Measurements from ENCODE around the gene RNF39. TPM values are rescaled to one million over a fixed set of nuclear protein-coding genes. Genes with fewer than 3 reads are reported as not detected.
"Not testable (repeated sequence)": the region's sequence is repeated elsewhere in the genome, so short reads cannot be mapped to it uniquely, and the experiment has no call there.

RNF39 gene, protein sequence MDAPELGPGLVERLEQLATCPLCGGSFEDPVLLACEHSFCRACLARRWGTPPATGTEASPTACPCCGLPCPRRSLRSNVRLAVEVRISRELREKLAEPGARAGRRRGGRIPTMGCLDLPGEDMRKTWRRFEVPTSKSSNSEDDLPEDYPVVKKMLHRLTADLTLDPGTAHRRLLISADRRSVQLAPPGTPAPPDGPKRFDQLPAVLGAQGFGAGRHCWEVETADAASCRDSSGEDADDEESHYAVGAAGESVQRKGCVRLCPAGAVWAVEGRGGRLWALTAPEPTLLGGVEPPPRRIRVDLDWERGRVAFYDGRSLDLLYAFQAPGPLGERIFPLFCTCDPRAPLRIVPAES
- not detected in 2 replicates for total RNA-seq

DNA sequence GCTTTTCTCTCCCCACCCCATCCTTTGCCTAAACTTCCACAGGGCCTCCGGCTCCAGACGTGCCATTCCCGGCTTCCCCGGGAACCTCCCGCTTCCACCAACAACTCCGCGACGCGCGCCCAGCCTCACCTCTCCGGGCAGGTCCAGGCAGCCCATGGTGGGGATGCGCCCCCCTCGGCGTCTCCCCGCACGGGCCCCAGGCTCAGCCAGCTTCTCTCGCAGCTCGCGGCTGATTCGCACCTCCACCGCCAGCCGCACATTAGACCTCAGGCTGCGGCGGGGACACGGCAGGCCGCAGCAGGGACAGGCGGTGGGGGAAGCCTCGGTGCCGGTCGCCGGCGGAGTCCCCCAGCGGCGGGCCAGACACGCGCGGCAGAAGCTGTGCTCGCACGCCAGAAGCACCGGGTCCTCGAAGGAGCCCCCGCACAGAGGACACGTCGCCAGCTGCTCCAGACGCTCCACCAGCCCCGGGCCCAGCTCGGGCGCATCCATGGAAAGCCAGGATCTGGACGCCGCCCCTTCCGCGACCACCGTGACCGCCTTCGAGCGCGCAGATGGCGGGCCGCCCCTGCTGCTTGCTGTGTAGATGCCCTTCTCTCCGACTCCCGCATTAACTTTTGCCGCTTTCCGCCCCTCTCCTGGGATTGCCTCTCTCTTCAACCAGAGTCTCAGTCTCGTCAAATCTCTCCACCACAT is at the start of gene RNF39:
Gene RNF39, minus strand, starts transcription at position 676 of the 696 bp plus-strand sequence. Its CDS starts 184 bp downstream, at position 492.
- DNase-seq (ENCODE audit: low read depth in 2 of 2) = no peak

DNA sequence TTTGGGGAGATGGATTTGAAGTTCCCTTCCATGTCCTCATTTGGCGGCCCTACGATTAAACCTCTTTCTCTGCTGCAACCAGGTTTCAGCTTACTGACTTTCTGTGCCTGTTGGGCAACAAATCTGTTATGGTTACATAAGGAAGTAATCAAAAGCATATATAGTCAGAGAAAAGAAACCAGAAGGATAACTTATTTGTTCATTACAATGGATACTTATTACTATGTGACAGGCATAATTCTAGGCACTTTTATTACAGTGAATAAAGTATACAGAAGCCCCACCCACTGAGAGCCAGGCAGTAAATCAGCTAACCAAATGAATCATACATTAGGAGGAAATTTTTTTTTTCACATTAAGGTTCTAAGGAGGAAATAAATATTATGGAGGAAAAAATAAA is 46.9 kb upstream of the RNF39 start:
- DNase-seq (ENCODE audit: low read depth in 2 of 2) = no peak

DNA sequence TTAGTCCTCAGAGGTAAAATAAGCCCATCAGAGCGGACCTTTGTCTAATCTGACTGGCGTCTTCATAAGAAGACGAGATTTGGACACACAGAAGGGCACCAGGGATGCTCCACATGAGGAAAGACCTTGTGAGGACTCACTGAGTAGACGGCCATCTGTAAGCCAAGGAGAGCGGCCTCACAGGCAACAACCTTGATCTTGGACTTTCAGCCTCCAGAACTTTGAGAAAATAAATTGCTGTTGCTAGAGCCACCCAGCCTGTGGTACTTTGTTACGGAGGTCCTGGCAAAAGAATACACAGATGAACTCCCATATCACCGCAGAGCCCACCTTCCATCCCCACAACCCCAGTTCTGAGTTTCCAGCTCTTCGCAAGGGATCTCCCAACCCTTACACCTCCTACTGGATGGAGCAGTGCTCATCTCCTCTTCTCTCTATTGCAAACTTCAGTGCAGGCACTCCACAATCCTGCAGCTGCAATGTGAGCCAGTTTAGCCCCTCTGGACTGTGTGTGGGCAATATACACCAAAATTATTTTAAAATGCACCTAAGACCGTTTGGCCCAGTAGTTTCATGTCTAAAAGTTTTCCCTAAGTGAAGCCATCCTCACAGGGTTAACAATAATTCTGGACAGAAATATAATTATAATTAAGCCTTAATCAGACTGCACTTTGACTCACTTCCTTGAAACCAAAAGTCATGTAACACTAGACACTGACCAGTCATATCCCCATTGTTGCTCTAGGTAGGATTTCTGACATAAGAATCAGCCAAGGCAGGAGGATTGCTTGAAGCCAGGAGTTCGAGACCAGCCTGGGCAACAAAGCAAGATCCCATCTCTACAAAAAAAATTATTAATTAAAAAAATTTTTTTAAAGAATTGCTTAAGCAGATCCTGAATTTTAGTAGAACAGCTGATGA is 46.1 kb upstream of the RNF39 start:
- no peak for DNase-seq (ENCODE audit: low read depth in 2 of 2)

DNA sequence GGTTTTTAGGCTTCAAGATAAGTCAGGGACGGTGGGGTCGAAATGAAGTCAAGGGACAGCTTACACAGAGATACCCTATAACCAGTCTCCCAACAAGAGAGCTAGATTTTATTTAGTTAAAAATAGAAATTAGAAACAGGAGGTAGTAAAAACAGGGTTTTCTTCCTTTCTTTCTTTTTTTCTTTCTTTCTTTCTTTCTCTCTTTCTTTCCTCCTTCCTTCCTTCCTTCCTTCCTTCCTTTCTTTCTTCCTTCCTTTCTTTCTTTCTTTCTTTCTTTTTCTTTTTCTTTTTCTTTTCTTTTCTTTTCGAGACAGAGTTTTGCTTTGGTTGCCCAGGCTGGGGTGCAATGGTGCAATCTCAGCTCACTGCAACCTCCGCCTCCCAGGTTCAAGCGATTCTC is 43.1 kb upstream of the RNF39 start:
- not testable (repeated sequence) for DNase-seq (ENCODE audit: low read depth in 2 of 2)

DNA sequence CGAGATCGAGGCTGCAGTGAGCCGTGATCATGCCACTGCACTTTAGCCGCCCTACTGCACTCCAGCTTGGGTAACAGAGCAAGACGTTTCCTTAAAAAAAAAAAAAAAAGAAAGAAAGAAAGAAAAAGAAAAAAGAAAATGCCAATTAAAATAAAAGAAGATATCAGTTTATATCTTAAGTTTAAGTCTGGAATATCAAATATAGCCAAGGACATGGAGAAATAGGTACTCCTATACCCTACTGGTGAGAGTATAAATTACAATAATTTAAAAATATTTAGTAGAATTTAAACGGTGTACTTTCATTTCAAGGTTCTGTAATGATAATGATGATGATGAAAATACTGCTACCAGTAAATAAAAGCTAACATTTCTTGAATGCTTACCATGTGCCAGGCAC is 41.2 kb upstream of the RNF39 start:
- no peak for DNase-seq (ENCODE audit: low read depth in 2 of 2)

DNA sequence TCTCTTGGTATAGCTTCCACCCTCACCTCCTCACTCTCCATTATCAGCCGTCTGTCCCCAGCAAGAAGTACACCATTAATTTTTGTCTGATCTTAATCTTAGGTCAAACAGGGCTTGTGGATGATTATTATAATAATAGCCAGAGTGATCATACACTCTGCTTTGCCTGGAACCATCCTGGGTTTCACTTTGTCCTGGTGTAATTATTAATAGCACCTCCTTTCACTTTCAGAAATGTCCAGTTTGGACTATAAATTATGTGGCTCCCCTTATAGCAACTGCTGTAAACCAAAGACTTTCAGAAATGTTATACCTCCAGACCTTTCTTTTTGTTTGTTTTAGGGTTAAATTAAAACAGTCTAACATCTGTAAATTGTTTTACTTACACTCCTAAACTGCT is 38.3 kb upstream of the RNF39 start:
- DNase-seq (ENCODE audit: low read depth in 2 of 2) = no peak

DNA sequence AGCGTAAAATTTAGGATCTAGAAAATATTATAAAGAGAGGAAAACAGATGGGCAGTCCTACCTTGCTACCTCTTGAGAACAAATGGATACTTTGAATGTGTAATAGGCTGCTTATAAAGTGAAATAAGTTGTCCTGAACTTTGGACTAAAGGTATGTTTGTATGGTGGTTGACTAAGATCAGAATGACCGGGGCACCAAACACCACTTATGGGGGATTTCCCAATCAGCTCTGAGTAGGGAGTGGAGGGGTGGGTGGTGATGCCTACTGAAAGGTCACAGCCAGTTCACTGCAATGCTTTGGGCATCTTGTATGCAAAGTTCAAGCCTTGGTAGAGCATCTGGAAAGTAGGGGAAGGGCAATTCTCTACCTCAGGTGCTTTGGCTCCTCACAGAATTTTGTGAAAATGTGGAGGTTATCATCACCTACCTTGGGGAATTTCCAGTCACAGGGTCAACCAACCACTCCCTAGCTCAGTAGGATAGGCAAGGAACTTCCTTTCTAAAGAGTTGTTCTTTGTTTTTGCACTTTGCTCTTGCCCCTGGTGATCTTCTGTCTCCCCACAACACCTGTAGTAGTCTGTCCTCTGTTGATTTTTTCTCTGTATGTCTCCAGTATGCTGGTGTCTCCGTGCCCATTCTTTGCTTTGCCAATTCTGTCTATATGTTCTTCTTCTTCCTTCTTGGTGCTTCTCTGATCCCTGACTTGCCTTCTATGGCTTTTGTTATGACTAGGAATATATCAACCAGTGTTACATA is 37.6 kb upstream of the RNF39 start, which contains the start of gene TRIM31:
Gene TRIM31, minus strand, starts transcription at position 88 of the 757 bp plus-strand sequence. CDS start 285 bp downstream, outside the sequence.
- no peak for DNase-seq (ENCODE audit: low read depth in 2 of 2)

DNA sequence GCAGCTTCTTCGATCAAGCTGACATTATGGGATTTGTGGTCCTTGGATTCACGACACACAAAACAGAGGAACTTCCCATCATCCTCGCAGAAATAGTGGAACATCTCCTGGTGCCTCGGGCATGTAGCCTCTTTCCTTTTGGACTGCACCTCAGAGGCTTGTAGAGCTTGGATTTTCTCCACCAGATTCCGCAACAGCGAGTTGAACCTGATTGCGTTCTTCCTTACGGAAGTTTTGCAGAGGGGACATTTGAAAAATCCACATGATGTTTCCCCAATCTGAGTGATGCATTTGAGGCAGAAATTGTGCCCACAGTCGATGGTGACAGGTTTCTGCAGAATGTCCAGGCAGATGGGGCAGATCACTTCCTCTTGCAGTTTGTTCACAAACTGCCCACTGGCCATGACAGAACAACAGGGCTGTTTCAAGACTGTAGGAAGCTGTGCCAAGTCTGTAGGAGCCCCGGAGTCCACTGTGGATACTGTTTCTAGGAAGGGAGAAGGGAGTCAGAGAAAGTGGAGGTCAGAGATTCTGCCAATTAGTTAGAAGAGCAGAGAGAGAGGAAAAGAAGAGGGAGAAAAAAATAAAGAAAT is 36.9 kb upstream of the RNF39 start:
- no peak for DNase-seq (ENCODE audit: low read depth in 2 of 2)

DNA sequence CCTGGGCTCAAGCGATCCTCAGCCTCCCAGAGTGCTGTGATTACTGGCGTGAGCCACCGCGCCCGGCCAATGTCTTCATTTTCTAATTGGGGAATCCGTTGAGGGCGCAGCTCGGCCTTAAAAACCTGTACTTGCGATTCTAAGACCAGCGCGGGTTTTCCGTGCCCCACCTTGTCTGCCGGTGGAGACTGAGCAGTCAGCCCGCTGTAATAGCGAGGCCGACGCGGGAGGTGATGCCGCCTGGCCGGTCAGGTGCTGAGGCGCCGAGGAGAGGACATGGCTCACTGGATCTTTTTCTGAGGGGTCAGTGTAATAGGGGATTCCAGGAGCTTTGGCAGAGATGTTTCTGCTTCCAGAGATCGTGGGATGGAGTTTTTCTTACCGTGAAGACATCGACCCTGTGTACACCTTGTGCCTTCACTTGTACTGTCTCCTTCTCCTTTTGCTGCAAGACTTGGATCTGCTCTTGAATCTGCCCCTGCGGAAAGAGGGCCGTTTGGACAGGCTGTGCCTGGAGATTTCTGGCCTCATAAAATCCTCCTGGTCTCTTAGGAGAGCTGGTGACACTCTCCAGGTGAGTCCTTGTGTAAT is 35.8 kb upstream of the RNF39 start:
- no peak for DNase-seq (ENCODE audit: low read depth in 2 of 2)

DNA sequence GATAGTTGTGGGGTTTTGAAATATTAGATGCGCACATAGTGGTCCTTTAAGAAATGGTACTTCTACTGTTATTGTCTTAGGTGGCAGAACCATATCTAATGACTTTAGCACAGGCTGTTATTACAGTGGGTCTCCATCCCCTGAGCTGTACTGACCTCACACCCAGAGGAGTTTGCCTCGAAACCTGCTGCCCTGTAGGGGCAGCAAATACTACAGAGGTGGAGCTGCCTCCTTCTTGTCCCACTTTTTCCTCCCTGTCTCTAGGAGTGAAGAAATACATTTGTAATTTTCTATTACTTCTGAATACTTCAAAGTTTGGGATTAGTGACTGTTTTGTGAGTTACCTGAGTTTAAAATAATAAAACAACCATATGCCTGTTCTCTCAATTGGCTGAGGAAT is 29.1 kb upstream of the RNF39 start:
- DNase-seq (ENCODE audit: low read depth in 2 of 2) = no peak

DNA sequence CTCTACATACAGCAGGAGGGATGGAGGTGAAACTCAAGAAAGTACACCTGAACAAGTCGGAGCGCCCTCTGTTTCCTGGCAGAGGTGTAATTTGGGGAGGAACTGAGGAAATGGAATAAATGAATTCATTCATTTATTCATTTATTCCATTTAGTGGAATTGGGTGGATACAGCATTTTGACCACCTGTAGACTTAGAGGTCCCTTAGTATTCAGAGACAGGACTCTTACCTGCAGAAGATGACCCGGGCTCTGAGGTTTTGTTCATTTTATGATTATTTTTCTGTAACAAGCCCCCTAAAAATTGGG is 28.3 kb upstream of the RNF39 start:
- no peak for DNase-seq (ENCODE audit: low read depth in 2 of 2)

DNA sequence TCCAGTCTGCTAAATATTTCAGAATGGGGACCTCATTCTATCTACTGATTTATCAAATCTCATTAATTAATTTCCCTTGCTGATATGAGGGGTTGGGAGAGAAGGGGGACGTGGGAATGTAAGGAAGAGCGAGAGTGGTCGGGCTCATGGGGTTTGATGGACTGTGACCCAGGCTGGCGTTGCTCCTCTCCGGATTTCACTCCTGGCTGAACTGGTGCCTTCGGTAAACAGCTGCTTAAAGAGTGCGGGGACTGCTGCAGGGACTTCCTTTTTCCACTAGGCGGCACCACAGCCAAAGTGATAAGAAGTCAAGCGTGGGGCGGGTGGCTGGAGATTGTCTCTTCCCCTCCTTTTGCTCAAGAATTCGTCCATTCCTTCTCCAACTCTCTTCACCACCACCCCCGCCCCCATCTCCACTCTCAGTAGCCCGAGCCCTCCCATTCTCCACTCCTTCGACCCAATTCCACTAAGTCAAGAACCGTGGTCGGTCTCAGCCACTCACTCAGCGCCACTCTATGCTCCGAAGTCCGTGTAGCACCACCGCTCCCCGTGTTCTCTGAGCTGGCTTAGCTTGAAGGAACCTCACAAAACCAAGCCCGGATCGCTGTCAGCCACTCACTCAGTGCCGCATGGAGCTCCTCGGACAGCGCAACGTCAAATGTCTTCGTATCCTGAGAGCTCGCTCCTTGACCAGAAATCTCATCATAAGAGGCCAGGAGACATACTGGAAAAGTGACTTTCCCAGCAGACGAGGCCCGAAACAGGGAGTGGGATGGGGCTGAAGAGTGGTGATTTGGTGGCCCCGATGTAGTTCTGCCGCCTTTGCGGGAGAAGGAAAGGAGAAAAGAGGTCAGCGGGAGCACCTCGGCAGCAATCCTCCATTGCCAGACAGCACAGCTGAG is 27.7 kb upstream of the RNF39 start:
- peak; percentile 51 to 86 for DNase-seq (ENCODE audit: low read depth in 2 of 2)

DNA sequence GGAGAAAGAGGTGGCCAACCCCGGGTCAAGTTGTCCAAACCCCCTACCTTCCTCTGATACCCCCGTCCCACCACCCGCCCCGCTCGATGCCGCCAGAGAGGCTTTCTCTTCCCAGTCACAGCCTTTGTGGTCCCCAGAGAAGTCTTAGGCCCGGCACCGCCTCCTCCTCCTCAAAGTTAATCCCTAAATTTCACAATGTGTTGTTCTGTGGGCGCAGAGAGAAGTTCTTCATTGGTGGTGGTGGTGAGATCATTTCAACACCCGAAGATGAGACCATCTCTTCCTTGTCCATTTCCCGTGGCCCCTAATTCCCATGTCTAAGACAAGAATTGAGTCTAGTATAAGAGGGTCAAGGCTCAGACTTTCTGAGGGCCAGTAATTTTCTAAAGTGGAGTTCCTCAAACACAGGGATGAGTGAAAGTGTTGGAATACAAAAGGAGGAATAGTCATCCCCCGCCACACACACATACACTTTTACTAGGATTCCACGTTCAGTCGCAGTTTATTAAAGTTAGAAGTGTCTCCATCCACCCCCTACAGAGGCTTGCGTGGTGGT is 26.9 kb upstream of the RNF39 start:
- DNase-seq (ENCODE audit: low read depth in 2 of 2) = no peak

DNA sequence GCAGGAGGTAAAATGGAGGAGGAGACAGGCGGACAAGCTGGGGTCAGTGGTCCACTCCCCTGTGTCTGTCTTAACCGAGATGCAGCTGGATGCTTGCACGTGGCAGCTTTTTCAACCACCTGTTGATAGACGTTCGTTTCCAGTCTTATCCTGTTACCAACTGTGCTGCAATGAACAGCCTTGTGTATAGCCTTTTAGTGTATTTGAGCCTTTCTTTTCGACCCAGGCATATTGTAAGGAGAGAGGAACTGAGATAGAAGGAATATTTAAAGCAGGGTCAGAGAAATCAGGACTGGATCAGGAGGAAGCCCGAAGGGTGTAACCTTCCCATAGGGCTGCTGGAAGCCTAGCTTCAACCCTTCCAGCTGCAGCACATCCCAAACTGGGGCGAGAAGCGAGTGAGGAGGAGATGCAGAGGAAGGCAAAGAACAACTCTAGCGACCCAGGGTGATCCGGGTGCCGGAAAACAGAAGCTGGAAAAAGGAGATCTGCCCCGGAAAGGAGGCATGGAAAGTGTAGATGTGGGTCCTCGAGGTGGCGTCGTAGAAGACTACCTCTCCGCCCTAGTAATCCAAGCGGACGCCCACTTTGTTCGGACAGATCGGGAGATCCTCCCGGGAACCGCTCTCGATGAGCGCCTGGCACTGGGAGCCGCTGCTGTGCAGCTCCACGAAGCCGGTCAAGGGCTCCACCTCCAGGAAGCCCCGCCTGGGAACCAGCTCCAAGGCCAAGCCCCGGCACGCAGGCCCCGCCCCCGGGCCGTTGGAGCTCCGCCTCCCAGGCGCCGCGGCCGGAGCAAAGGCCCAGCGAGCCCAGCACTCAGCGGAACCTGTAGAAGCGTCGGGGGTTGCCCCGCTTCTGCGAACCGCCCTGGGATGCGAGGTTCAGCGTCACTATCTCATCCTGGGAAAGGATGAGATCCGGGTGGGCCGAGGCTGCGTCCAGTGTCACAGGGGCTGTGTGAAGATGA is 26.2 kb upstream of the RNF39 start:
- DNase-seq (ENCODE audit: low read depth in 2 of 2) = peak; percentile 52 to 85

DNA sequence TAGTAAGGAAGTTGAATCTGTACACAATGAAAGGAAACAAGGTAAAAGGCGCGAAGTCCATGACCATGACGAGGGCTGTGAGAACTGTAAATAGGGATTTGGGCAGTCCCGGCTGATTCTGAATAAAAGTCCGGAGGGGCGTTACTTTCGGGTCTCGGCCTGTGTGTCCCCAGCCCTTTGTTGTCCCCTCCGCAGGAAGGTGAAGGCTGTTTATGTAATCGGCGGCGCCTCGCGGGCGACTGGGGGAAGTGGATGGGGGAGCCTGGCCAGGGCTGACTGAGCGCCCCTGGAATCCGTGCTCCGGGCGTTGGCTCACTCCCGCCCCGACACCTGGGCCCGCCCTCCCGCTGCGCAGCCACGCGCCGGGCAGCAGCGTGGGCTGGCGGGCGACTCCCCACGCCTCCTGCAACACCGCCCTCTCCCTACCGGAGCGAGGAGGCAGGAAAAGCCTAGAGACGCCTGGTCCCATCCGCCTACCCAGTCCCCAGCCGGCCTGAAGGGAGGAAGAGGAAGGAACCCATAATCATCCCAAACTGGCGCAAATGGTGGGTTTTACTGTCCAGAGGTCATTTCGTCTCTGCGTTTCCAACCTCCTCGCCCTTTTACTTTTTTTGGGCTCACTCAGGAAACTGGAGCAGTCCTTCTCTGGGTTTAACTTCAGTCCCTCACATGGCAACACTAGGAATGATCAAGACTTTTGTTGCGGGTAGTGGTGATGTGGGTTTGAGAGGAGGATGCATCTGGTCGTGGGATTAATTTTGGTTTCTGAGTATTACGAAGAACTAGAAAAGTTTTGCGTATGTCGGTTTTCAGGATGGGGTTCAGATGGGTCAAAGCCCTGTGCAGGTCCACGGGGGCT is 25.2 kb upstream of the RNF39 start:
- DNase-seq (ENCODE audit: low read depth in 2 of 2) = peak in 1 of 2 donors; percentile 22

DNA sequence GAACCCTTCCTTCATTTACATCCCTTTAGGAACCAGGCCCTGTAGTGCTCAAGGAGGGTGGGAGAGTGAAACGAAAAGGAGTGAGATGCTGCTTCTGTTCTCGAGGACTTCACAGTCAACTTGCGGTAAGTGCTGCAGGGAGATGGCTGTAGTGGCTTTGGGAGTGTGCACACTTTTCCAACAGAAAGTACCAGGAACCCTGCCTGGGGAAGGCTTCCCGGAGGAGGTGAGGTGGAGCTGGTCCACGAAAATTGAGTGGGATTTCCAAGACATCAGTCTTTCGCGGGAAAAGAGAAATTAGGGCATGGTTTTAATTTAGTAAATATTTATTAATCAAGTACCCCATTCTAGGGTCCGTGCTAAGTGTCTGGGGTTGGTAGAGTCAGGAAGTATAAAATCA is 24.6 kb upstream of the RNF39 start:
- DNase-seq (ENCODE audit: low read depth in 2 of 2) = no peak

All from dermis microvascular lymphatic vessel endothelial cell (primary cell).